HepG2 (cell line): ENCODE results near the gene TANGO6. TPM values are rescaled to one million over a fixed set of nuclear protein-coding genes. Genes with fewer than 3 reads are reported as not detected.

Experiments used
- ATAC-seq: fragments of 200-7000 bp; cut with Tn5 transposase; 3 replicates; pipeline ENCODE4 v1.9.1; 2020; ENCODE audit warnings: mild to moderate bottlenecking, moderate library complexity
- BruUV-seq: library from RNA; stranded (reverse); fragments of 400-500 nt; replicated peaks from 2 replicates; lab custom pipeline; 2021; lab: Mats Ljungman, UMichigan
- CTCF ChIA-PET: fragments of 300-600 bp; formaldehyde crosslinking; extraction: SDS; loops from one replicate; lab custom pipeline; 2021; ENCODE audit warnings: low total read pairs, inconsistent platforms, low intra/inter-chr PET ratio; lab: Yijun Ruan, JAX
- POLR2A ChIA-PET: fragments of 350-600 bp; sonication (Branson Sonifier 250); formaldehyde crosslinking; loops from one replicate; lab custom pipeline; 2020; ENCODE audit warnings: antibody characterized with exemption, inconsistent platforms; lab: Yijun Ruan, JAX
- DNase-seq: peaks from one replicate; pipeline ENCODE4 v3.0.0-alpha.2; 2015; ENCODE audit warnings: low spot score
- FAIRE-seq: peaks from 3 replicates; lab custom pipeline; 2011; peaks lifted over from hg19 to GRCh38; lab: Jason Lieb, UNC
- H2AFZ ChIP-seq: one replicate; pipeline ENCODE4 v1.6.1; 2011; ENCODE audit warnings: low read length, inconsistent platforms
- H3K27ac ChIP-seq: fragments of 300-600 bp; 3 replicates; pipeline ENCODE4 v1.8.0; 2011; ENCODE audit warnings: mixed run types, mild to moderate bottlenecking, mixed read lengths, low read length, inconsistent platforms; ENCODE audit not compliant: insufficient read depth; ENCODE audit errors: extremely low read length
- H3K27me3 ChIP-seq, 2 experiments: fragments of 200-600 bp in 1 of 2; 2 replicates in 1 of 2; 3 replicates in 1 of 2; pipeline versions ENCODE4 v1.6.0 to v1.8.0; 2011; ENCODE audit warnings: low read length in 2 of 2, mild to moderate bottlenecking in 2 of 2, moderate library complexity in 2 of 2, inconsistent platforms in 1 of 2; ENCODE audit not compliant: insufficient read depth in 2 of 2, control insufficient read depth in 1 of 2
- H3K36me3 ChIP-seq, 2 experiments: fragments of 200-600 bp in 1 of 2; replicated peaks in 1 of 2; 2 replicates in 1 of 2; 3 replicates in 1 of 2; pipeline versions ENCODE4 v1.5.1 to v1.8.0; 2011; ENCODE audit warnings: low read length in 2 of 2, inconsistent platforms in 1 of 2; ENCODE audit not compliant: insufficient read depth in 2 of 2, control insufficient read depth in 1 of 2
- H3K4me1 ChIP-seq: 2 replicates; pipeline ENCODE4 v1.5.1; 2012; ENCODE audit warnings: low read length, inconsistent platforms; ENCODE audit not compliant: insufficient read depth
- H3K4me2 ChIP-seq: 2 replicates; pipeline ENCODE4 v1.6.0; 2011; ENCODE audit warnings: low read depth, low read length, inconsistent platforms
- H3K4me3 ChIP-seq, 3 experiments: fragments of 200-600 bp in 1 of 3; sonication (generic), shearing (Covaris generic) in 1 of 3; replicated peaks in 1 of 3; 2 replicates each; pipeline ENCODE4 v1.5.1; 2011 to 2016; ENCODE audit warnings: low read length in 3 of 3, inconsistent platforms in 2 of 3, low read depth in 2 of 3, mild to moderate bottlenecking in 2 of 3, control low read depth in 1 of 3, mixed read lengths in 1 of 3; ENCODE audit not compliant: insufficient read depth in 1 of 3
- H3K79me2 ChIP-seq: one replicate; pipeline ENCODE4 v1.6.1; 2011; ENCODE audit warnings: low read length, inconsistent platforms; ENCODE audit not compliant: insufficient read depth
- H3K9ac ChIP-seq: 2 replicates; pipeline ENCODE4 v1.6.0; 2011; ENCODE audit warnings: mild to moderate bottlenecking, low read depth, low read length, inconsistent platforms; ENCODE audit not compliant: insufficient read depth
- H3K9me3 ChIP-seq: 2 replicates; pipeline ENCODE4 v1.5.1; 2012; ENCODE audit warnings: mild to moderate bottlenecking, low read length
- H4K20me1 ChIP-seq: 2 replicates; pipeline ENCODE4 v1.6.0; 2011; ENCODE audit warnings: inconsistent platforms, mild to moderate bottlenecking, low read length, moderate library complexity; ENCODE audit not compliant: insufficient read depth
- ARID2 ChIP-seq: sonication (generic); formaldehyde crosslinking; IDR thresholded peaks from 2 replicates; pipeline ENCODE4 v1.8.1; 2022; ENCODE audit warnings: mild to moderate bottlenecking, missing genetic modification reagents, borderline replicate concordance
- FIP1L1 ChIP-seq: fragments of 200-400 bp; formaldehyde crosslinking; IDR thresholded peaks from 2 replicates; pipeline ENCODE4 v1.6.1; 2018; ENCODE audit warnings: low read depth, mild to moderate bottlenecking, low read length, moderate library complexity, borderline replicate concordance; ENCODE audit not compliant: insufficient read depth
- IRX3 ChIP-seq: sonication (generic); formaldehyde crosslinking; IDR thresholded peaks from 2 replicates; pipeline ENCODE4 v1.8.1; 2023; ENCODE audit warnings: mild to moderate bottlenecking, low read depth, missing genetic modification reagents, borderline replicate concordance
- ZBTB20 ChIP-seq: sonication (generic); formaldehyde crosslinking; IDR thresholded peaks from 2 replicates; pipeline ENCODE4 v1.8.1; 2023; ENCODE audit warnings: missing genetic modification reagents, low read depth, mild to moderate bottlenecking, borderline replicate concordance
- ZBTB21 ChIP-seq: sonication (generic); formaldehyde crosslinking; IDR thresholded peaks from 2 replicates; pipeline ENCODE4 v1.4.0; 2020; ENCODE audit warnings: missing genetic modification reagents
- ZNF563 ChIP-seq: sonication (generic); formaldehyde crosslinking; IDR thresholded peaks from 2 replicates; pipeline ENCODE4 v1.8.0; 2022; ENCODE audit warnings: mild to moderate bottlenecking, moderate library complexity, missing genetic modification reagents
- ZNF614 ChIP-seq: IDR thresholded peaks from 2 replicates; pipeline ENCODE4 v1.6.1; 2018; ENCODE audit warnings: missing biosample characterization, missing genetic modification reagents, inconsistent platforms, borderline replicate concordance
- in situ Hi-C: cut with HindIII; loops from 2 replicates; pipeline ENCODE4 v1.10.0; 2017; ENCODE audit warnings: low pct_unique_long_range_greater_than_20kb; ENCODE audit not compliant: extremely low pct_ligation_motif_present
- intact Hi-C: fragments of 100-400 bp; cut with micrococcal nuclease; formaldehyde crosslinking; loops from one replicate; pipeline ENCODE4 v1.10.0; 2022; ENCODE audit not compliant: unreplicated experiment
- polyA plus RNA-seq, 8 experiments: library from polyadenylated mRNA; depleted of rRNA in 3 of 8; stranded (reverse) in 7 of 8; unstranded in 1 of 8; fragments of >200 nt; fragmentation: Illumina TruSeq in 4 of 8; extraction: Trizol in 4 of 8; gene quantifications; 2 replicates each; pipeline versions ENCODE4 v1.2.1 to v1.2.3, GENCODE V29; 2011 to 2016; ENCODE audit warnings: low read depth in 4 of 8, missing spikeins in 1 of 8, mixed read lengths in 1 of 8; ENCODE audit not compliant: insufficient read depth in 1 of 8
- total RNA-seq, 5 experiments: library from RNA; depleted of rRNA; stranded (reverse); fragments of >200 nt; fragmentation: Illumina TruSeq; extraction: Trizol; gene quantifications; 2 replicates each; pipeline ENCODE4 v1.2.3, GENCODE V29; 2016; ENCODE audit warnings: low read depth in 1 of 5
- TF ChIP-seq, protein P1 (sequence below): sonication (generic); formaldehyde crosslinking; IDR thresholded peaks from 2 replicates; pipeline ENCODE4 v1.5.0; 2020; ENCODE audit warnings: mild to moderate bottlenecking, missing genetic modification reagents, borderline replicate concordance
- TF ChIP-seq, protein P2 (sequence below): sonication (generic); formaldehyde crosslinking; IDR thresholded peaks from 2 replicates; pipeline ENCODE4 v1.8.0; 2022; ENCODE audit warnings: low read depth, missing genetic modification reagents
- TF ChIP-seq, protein P3 (sequence below): sonication (generic); formaldehyde crosslinking; IDR thresholded peaks from 2 replicates; pipeline ENCODE4 v1.5.0; 2020; ENCODE audit warnings: mild to moderate bottlenecking, missing genetic modification reagents
- TF ChIP-seq, protein P4 (sequence below): sonication (generic); formaldehyde crosslinking; IDR thresholded peaks from 2 replicates; pipeline ENCODE4 v1.5.1; 2020; ENCODE audit warnings: mild to moderate bottlenecking, missing genetic modification reagents, moderate library complexity

The TANGO6 gene
- total and polyA plus RNA-seq, 2 of the 13 experiments (the other 11 are each of a cell fraction or from before 2014, with no cell fraction given): 7.2 to 13.3 TPM

DNA sequence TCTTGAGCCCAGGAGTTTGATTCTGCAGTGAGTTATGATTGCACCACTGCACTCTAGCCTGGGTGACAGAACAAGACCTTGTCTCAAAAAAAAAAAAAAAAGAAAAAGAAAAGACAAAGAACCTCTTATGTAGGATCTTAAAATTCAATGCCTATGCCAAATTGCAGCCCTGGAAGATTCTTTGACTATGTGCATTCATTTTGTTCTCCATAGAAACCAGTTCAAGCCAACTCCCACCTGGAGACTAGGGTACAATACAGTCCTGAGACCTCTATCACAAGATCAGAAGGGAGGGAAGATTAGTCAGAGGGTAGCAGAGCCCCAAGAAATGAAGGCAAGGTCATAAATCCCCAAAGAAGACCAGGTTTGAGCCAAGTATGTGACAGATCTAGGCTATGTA is 171.5 kb downstream of the TANGO6 start:
- POLR2A ChIA-PET: no interaction called here

More for the DNA sequence above, 171.5 kb downstream of the TANGO6 start:
- TF ChIP-seq ZNF563 (CRISPR knock-in tag) (no peak), ZBTB20 (no peak), ZBTB21 (CRISPR knock-in tag) (no peak), FIP1L1 (no peak), IRX3 (no peak), ARID2 (no peak), ZNF614 (no peak)
- TF ChIP-seq, protein P1, sequence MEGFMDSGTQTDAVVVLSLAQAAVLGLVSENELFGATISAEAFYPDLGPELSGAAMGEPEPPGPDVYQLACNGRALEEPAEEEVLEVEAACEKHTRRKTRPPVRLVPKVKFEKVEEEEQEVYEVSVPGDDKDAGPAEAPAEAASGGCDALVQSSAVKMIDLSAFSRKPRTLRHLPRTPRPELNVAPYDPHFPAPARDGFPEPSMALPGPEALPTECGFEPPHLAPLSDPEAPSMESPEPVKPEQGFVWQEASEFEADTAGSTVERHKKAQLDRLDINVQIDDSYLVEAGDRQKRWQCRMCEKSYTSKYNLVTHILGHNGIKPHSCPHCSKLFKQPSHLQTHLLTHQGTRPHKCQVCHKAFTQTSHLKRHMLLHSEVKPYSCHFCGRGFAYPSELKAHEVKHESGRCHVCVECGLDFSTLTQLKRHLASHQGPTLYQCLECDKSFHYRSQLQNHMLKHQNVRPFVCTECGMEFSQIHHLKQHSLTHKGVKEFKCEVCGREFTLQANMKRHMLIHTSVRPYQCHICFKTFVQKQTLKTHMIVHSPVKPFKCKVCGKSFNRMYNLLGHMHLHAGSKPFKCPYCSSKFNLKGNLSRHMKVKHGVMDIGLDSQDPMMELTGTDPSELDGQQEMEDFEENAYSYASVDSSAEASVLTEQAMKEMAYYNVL (CRISPR knock-in tag): no peak
- TF ChIP-seq, protein P2, sequence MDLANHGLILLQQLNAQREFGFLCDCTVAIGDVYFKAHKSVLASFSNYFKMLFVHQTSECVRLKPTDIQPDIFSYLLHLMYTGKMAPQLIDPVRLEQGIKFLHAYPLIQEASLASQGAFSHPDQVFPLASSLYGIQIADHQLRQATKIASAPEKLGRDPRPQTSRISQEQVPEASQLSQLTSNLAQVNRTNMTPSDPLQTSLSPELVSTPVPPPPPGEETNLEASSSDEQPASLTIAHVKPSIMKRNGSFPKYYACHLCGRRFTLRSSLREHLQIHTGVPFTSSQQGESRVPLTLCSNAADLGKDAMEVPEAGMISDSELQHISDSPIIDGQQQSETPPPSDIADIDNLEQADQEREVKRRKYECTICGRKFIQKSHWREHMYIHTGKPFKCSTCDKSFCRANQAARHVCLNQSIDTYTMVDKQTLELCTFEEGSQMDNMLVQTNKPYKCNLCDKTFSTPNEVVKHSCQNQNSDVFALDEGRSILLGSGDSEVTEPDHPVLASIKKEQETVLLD (CRISPR knock-in tag): no peak
- TF ChIP-seq, protein P3, sequence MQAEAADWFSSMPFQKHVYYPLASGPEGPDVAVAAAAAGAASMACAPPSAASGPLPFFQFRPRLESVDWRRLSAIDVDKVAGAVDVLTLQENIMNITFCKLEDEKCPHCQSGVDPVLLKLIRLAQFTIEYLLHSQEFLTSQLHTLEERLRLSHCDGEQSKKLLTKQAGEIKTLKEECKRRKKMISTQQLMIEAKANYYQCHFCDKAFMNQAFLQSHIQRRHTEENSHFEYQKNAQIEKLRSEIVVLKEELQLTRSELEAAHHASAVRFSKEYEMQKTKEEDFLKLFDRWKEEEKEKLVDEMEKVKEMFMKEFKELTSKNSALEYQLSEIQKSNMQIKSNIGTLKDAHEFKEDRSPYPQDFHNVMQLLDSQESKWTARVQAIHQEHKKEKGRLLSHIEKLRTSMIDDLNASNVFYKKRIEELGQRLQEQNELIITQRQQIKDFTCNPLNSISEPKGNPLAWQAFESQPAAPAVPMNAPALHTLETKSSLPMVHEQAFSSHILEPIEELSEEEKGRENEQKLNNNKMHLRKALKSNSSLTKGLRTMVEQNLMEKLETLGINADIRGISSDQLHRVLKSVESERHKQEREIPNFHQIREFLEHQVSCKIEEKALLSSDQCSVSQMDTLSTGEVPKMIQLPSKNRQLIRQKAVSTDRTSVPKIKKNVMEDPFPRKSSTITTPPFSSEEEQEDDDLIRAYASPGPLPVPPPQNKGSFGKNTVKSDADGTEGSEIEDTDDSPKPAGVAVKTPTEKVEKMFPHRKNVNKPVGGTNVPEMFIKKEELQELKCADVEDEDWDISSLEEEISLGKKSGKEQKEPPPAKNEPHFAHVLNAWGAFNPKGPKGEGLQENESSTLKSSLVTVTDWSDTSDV (CRISPR knock-in tag): no peak
- TF ChIP-seq, protein P4, sequence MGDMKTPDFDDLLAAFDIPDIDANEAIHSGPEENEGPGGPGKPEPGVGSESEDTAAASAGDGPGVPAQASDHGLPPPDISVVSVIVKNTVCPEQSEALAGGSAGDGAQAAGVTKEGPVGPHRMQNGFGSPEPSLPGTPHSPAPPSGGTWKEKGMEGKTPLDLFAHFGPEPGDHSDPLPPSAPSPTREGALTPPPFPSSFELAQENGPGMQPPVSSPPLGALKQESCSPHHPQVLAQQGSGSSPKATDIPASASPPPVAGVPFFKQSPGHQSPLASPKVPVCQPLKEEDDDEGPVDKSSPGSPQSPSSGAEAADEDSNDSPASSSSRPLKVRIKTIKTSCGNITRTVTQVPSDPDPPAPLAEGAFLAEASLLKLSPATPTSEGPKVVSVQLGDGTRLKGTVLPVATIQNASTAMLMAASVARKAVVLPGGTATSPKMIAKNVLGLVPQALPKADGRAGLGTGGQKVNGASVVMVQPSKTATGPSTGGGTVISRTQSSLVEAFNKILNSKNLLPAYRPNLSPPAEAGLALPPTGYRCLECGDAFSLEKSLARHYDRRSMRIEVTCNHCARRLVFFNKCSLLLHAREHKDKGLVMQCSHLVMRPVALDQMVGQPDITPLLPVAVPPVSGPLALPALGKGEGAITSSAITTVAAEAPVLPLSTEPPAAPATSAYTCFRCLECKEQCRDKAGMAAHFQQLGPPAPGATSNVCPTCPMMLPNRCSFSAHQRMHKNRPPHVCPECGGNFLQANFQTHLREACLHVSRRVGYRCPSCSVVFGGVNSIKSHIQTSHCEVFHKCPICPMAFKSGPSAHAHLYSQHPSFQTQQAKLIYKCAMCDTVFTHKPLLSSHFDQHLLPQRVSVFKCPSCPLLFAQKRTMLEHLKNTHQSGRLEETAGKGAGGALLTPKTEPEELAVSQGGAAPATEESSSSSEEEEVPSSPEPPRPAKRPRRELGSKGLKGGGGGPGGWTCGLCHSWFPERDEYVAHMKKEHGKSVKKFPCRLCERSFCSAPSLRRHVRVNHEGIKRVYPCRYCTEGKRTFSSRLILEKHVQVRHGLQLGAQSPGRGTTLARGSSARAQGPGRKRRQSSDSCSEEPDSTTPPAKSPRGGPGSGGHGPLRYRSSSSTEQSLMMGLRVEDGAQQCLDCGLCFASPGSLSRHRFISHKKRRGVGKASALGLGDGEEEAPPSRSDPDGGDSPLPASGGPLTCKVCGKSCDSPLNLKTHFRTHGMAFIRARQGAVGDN (CRISPR knock-in tag): no peak
- TF ChIP-seq, all 625 proteins: peak for 0
- Histone ChIP-seq H2AFZ (no peak overlapping the region), H4K20me1 (no peaks in the 10 kb centered on the region), H3K27ac (no peak overlapping the region), H3K79me2 (no peaks in the 10 kb centered on the region), H3K36me3 (no peaks in the 10 kb centered on the region), H3K9me3 (no peaks in the 10 kb centered on the region), H3K4me3 (no peak overlapping the region), H3K4me1 (no peaks in the 10 kb centered on the region), H3K9ac (no peak overlapping the region), H3K4me2 (no peak overlapping the region), H3K27me3 (no peaks in the 10 kb centered on the region)
- BruUV-seq: no TSS peak
- no peak for DNase-seq
- no peak for ATAC-seq
- CTCF ChIA-PET: no interaction called here
- in situ Hi-C loops: no loop called here
- intact Hi-C loops: no loop called here
- FAIRE-seq: no peak
